Femur (tissue), 1 donor: ENCODE results near the gene FRK.
"Not testable (repeated sequence)": the region's sequence is repeated elsewhere in the genome, so short reads cannot be mapped to it uniquely, and the experiment has no call there.

Experiments used
- DNase-seq: peaks from one replicate; pipeline ENCODE4 v3.0.0-alpha.2; 2017

The FRK gene

DNA sequence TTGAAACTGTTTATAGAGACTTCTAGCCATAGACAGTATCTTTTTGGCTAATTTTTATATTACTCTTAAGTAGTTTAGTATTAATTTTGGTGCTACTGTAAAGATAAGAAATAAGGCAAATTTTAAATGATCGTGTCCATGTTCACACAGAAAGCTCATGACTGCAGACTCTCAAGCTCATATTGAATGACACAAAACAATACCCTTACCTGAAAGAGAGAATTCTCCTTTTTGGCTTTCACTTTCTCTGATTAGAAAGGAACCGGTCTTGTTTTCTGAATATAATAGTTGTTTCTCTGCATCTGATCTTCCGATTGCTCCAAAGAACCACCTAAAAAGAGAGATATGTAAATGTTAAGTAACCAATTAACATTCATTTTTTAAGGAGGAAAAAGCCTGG lies 57.0 kb downstream of the FRK start:
- DNase-seq, result no peak

DNA sequence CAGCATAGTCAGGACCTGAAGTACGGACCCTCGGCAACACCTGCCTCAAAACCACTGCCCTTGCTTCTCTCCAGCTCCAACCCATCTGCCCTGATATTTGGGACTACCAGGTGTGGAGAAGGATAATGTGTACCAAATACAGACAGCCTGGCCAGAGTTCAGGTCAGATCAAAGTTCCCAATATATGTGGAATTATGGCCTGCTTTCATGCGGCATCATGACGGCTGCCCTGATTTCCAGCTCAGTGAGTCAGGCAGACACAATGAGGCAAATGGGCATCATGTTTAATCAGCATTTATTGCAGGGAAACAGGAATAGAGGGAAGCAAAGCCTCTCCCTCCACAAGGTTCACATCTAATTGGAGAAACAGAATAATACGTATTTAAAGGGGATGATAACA lies 57.9 kb downstream of the FRK start:
- DNase-seq, result no peak

DNA sequence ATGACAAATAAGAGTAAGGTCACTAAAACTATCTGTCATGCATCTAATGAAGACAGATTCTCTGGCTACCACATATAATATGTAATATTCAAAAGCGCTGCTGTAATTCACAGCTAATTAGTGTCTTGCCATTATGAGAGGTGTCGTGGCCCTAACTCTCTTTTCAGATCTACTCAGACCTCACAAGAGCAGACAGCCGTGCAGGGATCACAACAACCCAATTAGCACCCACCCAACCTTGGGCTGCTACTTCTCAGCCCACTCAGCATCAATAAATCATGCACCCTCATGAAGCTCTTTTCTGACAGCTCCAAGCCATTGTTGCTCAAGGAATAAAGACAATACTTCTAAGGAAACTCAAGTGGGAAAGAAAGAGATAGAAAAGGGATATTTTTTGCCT lies 61.5 kb downstream of the FRK start:
- DNase-seq, result no peak

DNA sequence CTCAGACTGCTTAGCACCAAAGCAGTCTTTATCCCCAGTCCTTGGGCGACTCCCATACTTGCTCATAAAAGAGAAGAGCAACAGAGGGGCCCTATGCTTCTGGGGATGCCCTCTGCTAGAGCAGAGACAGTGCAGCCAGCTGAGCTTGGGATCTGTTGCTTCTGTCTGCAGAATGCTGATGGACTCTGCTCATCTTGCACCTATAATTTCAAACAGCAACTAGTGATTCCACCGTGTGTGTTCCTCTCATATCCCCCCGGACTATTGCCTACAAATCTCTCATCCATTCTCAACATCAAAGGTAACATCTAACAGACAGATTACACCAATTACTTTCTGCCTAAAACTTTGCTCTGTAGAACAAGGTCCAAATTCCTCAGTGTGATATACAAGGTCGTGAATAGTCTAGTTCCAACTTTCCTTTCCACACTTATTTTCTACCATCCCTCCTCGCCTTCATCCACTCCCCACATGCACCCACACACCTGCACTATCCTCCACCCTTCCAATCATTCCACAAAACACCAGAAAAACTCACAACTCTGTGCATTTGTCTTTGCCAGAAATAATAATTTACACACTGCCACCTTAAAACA lies 62.6 kb downstream of the FRK start:
- no peak for DNase-seq

DNA sequence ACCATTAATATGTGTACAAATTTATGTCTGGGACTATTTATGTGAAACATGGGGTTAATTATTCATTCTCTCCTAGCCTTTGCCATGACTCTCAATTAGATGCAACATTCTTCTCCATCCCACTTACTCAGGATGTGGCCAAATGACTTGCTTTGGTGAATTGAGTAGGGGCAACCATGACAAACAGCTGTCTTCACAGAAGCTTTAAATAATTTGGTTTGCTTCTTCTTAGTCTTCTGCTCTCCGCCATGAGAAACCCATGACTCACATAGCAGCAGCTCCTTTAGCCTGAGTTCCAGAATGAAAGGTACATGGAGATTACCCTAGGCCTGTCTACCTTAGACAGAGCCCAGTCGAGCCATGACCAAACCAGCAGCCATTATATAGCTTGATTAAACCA lies 74.7 kb downstream of the FRK start:
- DNase-seq, result no peak

DNA sequence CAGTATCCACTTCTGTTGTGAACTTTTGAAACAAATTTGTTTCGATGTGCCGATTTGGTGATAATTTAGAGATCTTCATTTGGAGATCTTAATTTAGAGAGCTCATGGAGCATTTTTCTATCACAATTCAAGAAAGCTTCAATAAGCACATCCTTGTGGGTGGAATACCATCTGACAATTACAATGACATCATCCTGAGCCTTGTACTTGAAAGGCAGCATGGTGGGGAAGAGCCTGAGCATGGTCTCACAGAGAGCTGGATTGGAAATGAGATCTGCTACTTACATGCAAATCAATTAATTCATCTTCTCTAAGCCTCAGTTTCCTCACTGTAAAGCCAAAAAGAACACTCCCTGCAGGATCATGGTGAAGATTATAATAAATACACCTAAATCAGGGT lies 75.9 kb downstream of the FRK start:
- no peak for DNase-seq

DNA sequence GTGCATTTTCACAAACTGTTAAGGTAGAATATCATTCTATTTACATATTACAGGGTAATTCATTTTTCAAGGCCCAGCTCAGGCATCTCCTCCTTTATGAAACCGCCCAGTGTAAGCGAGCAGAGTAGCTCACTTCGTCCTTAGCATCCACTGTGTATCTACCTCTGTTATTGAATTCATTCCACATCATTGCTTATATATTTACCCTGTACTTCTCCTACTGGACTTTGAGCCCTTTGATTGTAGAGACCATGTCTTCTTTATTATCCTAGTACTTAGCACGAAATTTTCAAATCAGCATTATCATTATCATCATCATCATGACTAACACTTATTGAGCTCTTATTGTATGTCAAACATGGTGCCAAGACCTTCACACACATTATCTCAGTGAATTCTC lies 76.7 kb downstream of the FRK start:
- no peak for DNase-seq

DNA sequence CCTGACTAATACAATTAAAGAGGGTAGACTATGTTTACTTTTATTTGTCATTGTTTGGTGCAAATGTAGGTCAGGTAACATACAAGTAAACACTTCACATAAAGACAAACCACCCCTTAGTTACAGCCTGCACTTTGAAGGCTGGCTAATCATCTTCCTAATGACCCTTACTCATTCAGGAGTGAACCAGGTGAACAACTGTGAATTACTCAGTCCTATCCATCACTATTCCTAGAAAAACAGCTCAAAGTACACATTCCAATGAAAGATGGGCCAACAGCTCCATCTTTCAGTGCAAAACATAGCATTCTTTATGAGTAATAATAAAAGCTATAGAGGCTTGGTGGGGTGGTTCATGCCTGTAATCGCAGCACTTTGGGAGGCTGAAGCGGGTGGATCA lies 78.2 kb downstream of the FRK start:
- DNase-seq, result no peak

DNA sequence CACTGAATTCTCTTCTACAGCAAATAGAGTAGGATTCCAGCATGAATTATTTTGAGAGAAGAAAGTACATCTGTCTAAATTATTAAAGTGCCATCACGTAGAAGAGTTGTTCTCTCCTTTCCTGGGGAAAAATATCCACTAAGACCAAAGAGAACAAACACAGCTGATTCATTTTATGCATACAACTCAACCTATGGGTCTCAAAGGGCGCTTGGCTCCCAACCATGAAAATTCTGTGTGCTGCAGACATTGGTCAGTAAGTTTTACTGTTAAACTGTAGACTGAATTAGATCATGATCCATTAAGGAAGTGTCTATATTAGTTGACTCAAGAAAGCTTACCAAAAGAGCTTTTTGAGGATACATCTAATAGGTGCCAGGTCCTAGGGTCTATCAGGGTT lies 83.5 kb downstream of the FRK start:
- no peak for DNase-seq

DNA sequence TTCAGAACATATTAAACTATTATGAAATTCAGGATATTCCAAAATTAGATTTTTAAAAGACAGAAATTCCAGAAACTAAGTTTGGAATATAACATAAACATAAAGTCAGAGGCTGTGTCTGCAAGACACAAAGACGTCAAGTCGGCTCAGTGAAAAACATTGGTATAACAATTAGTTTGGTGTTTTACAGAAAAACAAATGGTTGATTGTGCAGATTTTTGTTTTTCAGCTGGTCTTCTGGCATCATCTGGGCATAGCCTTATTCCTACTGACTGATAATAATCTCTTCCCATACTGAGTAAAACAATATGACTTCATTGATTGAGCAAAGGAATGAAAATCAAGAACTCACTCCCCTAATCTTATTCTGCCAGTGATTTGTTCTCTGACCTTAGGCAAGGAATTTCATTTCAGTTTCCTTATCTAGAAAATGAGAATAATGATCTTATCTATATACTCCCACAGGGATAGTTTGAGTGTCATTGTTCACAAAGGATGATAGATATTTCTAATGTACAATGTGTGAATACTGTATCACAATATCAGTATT lies 84.3 kb downstream of the FRK start:
- DNase-seq, result no peak

DNA sequence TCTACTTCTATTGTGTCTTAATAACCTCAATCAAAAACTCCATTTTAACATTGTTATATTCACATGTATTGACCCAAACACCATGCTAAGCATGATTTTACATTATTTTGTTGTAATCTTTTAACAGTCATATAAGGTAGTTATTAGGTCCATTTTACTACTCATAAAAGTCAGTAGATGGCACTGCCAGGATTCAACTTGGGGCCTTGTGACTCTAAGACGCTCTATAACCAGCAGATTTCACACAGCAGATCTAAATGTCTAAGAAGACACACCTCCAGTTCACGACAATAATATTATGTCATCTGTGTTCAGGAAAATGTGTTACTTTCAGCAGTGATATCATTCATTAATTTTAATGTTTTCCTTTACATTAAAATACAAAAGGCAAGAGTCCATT lies 88.0 kb downstream of the FRK start:
- no peak for DNase-seq

DNA sequence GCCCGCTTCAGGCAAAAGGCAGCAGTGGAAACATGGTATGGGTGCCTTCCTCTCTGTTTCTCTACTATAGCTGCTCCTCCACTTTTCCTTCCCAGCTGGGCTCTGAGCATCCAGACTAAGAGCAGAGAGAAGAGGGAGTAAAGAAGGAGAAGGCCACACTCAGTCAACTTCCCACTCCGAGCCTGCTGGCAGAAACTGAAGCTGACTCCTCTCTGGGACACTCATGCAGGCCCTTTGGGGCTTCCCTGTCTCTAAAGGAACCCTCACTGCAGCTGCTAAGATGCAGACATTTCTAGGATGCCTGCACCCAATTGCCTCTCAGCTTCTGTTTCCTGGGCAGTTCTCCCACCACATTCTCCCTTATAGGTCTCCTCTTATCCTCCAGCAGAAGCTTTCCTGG lies 88.9 kb downstream of the FRK start:
- no peak for DNase-seq

DNA sequence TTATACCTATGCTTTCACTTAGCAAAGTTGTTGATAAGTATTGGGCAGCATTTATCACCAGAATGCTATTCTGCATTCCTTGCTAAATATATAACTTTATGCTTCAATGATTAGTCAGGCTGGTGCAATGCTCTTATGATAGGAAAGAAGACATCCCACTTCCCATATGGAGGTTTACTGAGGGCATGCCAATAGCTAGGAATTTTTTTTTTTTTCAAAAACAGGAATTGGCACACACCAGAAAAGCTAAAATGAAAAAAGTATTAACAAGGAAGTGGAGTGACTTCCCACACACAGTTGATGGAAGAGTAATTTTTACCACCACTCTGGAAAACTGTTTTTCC lies 90.8 kb downstream of the FRK start:
- no peak for DNase-seq

DNA sequence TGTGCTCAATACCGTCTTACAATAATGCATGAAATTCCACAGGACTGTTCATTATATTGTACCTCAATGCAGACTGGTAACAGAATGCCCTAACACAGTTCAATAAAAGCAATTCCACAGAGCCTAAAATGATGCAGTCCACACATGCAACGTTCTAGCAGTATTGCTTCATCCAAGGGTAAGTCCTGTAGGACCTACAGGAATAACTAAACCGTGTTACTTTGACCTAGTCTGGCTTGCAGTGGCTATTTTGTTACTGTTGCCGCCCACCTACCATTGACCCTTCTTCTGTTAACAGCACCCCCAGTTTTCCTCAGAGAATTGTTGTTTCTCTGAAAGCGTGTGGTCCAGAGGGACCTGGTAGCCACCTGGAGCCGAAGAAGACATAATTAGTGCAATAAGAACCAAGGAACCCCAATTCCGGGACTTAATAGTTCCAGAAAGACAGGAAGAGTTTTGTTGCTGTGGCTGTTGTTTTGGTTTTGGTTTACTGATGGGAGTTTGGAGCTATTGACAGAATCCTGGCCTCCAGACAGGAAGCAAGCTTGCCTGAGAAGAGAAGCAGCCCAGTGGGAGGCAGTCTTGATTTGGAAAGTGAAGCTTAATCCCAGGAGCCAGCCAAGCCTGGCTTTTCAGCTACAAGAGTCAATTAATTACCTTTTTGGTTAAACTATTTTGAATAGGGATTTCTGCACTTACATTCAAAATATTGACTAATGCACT lies 91.3 kb downstream of the FRK start:
- no peak for DNase-seq

DNA sequence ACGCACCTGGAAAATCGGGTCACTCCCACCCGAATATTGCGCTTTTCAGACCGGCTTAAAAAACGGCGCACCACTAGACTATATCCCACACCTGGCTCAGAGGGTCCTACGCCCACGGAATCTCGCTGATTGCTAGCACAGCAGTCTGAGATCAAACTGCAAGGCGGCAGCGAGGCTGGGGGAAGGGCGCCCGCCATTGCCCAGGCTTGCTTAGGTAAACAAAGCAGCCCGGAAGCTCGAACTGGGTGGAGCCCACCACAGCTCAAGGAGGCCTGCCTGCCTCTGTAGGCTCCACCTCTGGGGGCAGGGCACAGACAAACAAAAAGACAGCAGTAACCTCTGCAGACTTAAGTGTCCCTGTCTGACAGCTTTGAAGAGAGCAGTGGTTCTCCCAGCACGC lies 100.4 kb downstream of the FRK start:
- not testable (repeated sequence) for DNase-seq

DNA sequence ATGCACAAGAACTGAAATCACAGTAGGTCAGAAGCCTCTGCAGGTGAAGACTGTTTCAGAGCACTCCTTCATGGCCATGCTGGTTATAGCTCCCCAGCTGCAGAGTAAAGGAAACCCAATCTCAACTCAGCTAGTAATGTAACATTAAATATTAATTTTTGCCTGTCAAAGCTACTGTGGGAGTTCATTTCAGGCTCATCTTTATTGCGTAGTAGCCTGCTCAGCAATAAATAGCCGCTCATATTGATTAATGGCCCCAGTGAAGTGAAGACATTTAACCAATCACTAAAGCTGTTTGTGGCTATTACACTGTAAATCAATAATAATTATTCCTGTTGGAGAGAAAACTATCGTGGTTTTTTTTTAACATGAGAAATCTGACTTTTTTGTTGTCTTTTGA lies 101.7 kb downstream of the FRK start:
- no peak for DNase-seq

DNA sequence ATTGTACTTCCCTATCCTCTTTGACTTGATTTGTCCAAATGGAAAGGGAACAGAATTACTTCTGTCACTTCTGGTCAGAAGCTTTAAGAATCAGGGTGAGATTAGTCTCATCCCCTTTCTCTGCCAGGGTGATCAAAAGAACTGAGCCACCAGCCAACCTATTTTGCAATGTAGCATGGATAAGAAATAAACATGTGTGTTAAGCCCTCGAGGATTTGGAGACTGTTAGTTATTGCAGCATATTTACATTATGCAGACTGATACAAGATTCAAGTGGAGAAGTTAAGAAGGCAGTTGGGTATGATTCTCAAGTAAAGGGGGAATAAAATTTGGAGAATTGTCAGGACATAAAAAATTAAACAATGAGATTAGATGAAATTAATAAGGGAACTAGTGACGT lies 106.0 kb downstream of the FRK start:
- DNase-seq, result no peak

DNA sequence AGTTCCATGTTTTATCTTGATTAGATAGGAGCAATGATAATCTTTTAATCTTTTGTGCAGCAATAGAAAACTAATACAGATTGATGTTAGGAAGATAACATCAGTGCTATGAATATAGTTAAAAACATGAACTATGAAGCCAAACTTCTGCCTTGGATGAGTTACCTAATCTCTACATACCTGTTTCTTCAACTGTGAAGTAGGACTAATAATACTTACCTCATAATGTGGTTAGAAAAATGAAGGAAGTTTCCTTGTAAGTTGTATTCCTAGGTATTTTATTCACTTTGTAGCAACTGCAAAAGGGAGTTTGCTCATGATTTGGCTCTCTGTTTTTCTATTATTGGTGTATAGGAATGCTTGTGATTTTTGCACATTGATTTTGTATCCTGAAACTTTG lies 111.9 kb downstream of the FRK start:
- DNase-seq, result no peak

DNA sequence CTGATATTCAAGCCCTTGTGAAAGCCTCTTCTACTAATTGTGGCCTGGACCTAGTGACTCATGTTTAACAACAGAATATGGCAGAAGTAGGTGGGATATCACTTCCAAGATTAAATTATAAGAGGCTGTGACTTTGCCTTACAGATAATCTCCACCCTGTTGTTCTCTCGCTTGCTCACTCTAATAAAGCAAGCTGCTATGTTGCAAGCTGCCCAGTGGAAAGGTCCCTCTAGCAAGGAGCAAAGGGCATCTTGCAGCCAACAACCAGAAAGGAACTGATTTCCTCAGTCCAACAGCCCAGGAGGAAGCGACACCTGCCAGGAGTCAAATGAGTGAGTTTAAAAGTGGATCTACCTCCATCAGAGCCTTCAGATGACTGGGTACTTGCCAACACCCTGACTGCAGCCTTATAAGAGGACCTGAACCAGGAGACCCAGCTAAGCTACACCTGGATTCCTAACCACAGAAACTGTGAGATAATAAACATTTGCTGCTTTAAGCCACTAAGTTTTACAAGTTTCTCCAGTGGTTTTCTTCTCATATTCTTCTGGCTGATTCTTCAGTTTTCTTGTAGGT lies 112.6 kb downstream of the FRK start:
- no peak for DNase-seq

DNA sequence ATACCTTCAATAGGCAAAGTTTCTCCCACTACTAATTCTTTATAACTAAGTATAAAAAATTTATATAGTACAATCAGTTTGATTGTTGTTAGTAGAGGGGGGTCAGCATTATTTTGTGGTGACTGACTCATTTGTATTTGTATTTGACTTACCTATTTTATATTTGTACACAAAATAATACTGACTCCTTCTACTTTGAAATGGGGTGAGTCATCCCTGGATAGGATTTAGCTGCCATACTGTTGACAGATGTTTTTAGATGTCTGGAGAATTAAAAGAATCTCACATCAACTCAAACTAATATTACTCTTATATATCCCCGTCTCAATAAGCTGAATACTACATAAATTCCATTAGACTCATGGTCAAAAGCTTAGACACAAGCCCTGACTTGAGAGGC lies 114.9 kb downstream of the FRK start:
- DNase-seq, result no peak

DNA sequence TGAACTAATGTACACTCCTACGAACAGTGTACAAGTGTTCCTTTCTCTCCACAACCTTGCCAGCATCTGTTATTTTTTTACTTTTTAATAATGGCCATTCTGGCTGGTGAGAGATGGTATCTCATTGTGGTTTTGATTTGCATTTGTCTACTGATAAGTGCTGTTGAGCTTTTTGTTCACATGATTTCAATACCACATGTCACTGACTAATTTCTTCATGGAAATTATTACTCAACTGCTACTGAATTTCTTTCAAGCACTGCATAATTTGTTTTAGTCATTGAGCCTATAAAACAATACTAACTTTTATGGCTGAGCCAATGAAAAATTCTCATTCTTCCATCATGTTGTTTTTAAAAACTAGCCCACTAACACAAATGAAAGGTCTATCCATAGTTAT lies 115.4 kb downstream of the FRK start:
- no peak for DNase-seq

DNA sequence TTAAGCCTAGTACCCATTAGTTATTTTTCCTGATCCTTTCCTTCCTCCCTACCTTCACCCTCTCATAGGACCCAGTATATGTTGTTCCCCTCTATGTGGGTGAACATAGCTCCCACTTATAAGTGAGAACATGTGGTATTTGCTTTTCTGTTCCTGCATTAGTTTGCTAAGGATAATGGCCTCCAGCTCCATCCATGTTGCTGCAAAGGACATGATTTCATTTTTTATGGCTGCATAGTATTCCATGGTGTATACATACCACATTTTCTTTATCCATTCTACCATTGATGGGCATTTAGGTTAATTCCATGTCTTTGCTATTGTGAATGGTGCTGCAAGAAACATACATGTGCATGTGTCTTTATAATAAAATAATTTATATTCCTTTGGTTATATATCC lies 115.9 kb downstream of the FRK start:
- DNase-seq, result not testable (repeated sequence)

DNA sequence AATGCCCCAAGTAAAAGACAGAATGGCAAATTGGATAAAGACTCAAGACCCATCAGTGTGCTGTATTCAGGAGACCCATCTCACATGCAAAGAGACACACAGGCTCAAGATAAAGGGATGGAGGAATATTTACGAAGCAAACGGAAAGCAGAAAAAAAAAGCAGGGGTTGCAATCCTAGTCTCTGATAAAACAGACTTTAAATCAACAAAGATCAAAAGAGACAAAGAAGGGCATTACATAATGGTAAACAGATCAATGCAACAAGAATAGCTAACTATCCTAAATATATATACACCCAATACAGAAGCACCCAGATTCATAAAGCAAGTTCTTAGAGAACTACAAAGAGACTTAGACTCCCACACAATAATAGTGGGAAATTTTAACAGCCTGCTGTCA lies 123.2 kb downstream of the FRK start:
- DNase-seq, result not testable (repeated sequence)

DNA sequence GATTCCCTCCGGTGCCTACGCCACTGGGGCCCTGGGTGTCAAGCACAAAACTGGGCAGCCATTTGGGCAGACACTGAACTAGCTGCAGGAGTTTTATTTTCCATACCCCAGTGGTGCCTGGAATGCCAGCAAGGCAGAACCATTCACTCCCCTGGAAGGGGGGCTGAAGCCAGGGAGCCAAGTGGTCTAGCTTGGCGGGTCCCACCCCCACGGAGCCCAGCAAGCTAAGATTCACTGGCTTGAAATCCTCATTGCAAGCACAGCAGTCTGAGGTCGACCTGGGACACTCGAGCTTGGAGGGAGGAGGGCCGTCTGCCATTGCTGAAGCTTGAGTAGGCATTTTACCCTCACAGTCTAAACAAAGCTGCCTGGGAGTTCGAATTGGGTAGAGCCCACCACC lies 125.3 kb downstream of the FRK start:
- DNase-seq, result no peak

DNA sequence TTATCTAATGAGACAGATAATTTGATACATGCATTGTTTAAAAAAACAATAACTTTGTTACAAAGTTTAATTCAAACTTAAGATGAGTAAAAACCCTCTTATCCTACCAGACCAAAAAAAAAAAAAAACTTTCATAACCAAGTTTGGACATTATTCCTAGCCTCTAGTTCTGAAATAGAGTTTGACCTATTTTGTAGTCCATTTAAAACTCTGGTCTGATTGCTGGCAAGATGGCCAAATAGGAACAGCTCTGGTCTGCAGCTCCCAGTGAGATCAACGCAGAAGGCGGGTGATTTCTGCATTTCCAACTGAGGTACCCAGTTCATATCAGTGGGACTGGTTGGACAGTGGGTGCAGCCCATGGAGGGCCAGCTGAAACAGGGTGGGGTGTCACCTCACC lies 125.9 kb downstream of the FRK start:
- DNase-seq, result no peak
